HG03439 (cell line): Measurements from ENCODE around the gene BCAR3.
"Not testable (repeated sequence)": the region's sequence is repeated elsewhere in the genome, so short reads cannot be mapped to it uniquely, and the experiment has no call there.

Experiments used
- ATAC-seq: cut with Tn5 transposase; IDR thresholded peaks from one replicate; pipeline ENCODE4 v1.9.1; 2021; ENCODE audit warnings: mild to moderate bottlenecking, moderate library complexity; ENCODE audit not compliant: unreplicated experiment

BCAR3 gene

DNA sequence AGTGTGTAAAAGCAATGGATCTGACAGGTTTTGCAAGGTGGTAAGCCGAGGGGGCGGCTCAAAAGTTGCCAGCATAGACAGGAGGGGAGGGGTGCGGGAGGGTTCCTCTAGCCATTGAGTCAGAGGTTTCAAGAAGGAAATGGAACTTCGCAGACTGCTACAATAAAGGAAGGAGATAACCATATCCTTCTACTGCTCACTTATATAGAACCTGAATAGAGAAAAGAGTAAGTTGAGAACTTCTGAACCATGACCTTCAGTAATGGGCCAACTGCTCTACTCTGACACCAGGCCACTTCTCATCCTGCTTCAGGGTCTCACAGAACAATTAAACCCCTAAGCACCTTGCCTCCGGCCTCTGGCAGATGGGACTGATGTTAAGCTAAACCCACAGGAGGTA is 26.3 kb upstream of the BCAR3 start:
- peak; percentile 46 for ATAC-seq

GRCh38 chr1:93705892-93706500 is 24.4 kb upstream of the BCAR3 start:
- ATAC-seq: no peak

GRCh38 chr1:93704052-93704451 is 22.4 kb upstream of the BCAR3 start:
- ATAC-seq: peak; percentile 55

GRCh38 chr1:93703643-93704042 is 22.0 kb upstream of the BCAR3 start:
- ATAC-seq: peak; percentile 21

- ATAC-seq: no peak
Observed at GRCh38 chr1:93702828-93703183, 21.2 kb upstream of the BCAR3 start.

- ATAC-seq: no peak
Observed at GRCh38 chr1:93702111-93702827, 20.6 kb upstream of the BCAR3 start.

- no peak for ATAC-seq
Observed at GRCh38 chr1:93701629-93702028, 20.0 kb upstream of the BCAR3 start.

- no peak for ATAC-seq
Observed at GRCh38 chr1:93700532-93701469, 19.2 kb upstream of the BCAR3 start.

DNA sequence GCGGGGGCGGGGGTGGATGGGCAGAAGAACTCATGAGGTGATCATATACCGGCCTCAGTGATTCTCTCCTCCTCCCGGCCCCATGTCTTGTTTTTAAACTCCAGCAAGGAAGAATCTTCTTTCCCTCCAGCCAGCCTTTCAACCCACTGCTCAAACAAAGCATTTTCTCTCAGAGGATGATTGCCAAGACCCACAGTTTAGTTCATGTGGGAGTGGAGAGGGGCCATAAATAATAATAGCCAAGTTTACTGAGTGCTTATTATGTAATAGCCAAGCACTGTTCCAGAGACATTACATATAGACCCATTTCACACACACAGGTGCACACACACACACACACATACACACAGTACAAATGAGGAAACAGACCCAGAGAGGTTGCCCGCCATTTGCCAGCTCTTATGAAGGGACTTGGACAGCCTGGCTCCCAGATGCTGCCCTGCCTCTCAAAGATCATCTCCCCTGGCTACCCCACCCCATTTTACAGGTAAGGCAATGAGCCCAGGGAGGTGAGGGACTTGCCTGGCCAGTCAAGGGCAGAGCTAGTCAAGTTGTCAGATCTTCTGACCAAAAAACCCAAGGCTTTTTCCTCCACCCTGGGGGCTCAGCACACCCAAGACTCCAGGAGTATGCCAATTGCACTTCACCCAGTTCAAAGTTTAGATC is 18.0 kb upstream of the BCAR3 start:
- ATAC-seq: no peak

DNA sequence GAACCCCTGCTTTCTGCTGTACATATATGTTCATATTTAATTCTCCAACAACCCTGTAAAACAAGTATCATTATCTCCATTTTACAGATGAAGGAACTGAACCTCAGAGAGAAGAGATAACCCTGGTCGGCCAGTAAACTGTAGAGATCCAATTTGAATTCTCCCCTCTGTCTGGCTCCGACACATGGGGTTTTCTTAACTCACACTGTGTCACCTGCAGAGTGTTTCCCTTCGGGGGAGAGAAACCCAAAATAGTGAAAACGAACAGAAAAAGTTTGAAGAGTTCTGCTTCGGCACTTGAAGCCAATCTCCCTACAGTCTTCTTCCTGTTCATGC is 17.4 kb upstream of the BCAR3 start:
- ATAC-seq: no peak

DNA sequence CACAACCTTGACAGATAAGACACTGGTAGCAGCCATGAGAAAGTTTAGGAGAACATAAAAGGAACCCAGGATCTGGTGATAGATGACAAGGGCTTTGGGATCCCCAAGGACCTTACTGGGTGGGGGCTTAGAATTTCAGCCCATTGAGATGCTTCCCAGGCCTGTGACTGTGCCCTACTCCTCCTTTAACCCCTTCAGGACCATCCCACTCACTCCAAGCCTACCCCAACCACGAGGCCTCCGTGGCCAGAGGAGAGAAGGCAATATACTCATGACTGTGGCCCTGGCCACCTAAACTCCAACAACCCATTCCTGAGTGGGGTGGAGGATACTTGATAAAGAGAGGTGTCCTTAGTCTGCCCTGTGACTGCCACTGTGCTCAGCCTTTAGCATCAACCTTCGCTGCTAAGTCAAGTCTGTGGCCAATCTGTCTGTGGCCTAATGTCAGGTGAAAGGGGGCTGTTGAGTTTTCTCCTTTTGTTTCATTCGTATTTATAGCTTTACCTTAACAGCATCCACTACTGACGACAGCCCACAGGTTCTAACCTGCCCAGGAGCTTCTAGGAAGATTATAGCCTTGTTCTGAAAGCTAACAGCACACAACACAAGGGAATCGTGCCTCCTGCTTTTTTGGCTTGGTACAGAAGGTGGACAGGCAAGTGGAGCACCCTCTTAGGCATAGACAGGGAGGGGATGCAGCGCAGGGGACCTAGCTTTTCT is 16.9 kb upstream of the BCAR3 start:
- no peak for ATAC-seq

- ATAC-seq: not testable (repeated sequence)
Observed at GRCh38 chr1:93697566-93697965, 15.9 kb upstream of the BCAR3 start.

GRCh38 chr1:93695411-93696005 is 13.9 kb upstream of the BCAR3 start:
- ATAC-seq: no peak

DNA sequence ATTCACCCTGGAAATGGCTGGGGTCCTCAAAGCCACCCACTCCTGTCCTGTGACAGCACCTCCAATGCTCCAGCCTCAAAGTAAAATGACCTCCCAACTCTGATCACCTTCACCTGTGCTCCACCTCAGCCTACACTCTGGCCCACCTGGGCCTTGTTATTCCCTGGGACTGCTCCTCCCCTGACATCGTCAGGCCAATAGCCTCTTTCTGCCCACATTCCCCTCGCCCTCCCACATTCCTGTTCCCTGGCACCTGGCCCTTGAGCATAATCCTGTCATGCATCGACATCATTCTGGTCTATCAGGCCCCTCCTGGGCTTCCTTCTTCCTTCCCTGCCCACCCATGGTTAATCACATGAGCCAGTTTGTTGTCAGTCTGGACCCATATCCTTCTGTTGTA is 13.2 kb upstream of the BCAR3 start:
- no peak for ATAC-seq

- no peak for ATAC-seq
Observed at GRCh38 chr1:93694039-93694438, 12.4 kb upstream of the BCAR3 start.

- peak; percentile 58 for ATAC-seq
Observed at GRCh38 chr1:93692983-93693591, 11.4 kb upstream of the BCAR3 start.

- ATAC-seq: peak; percentile 0
Observed at GRCh38 chr1:93692451-93692861, 10.8 kb upstream of the BCAR3 start.

DNA sequence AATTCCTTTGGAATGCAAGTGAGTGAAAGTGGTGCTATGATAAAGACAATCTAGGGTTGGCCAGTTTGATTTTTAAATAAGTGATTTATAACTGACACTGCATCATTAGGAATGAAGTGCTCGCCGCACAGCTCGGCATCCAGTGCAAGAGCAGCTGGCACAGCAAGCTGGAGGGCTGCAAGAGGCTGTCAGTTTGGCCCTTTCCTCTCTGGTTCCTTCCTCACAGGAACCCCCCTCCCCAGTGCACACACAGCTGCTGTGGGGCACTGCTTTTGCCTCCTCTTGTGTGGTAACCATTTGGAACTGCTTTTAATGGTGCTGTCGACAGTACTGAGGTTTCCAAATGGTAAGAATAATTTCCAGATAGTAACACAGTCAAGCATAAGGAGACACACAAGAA is 10.4 kb upstream of the BCAR3 start:
- no peak for ATAC-seq

GRCh38 chr1:93690921-93691789 is 9.5 kb upstream of the BCAR3 start:
- ATAC-seq: no peak
